CD4-positive, alpha-beta memory T cell (primary cell): ENCODE measurements around the gene ACTMAP. TPM values are rescaled to one million over a fixed set of nuclear protein-coding genes. Genes with fewer than 3 reads are reported as not detected.

Source experiments
- CTCF ChIA-PET: fragments of 350-600 bp; sonication (Branson Sonifier 250); formaldehyde crosslinking; loops from one replicate; lab custom pipeline; 2021; ENCODE audit warnings: inconsistent platforms; ENCODE audit not compliant: partially characterized antibody; lab: Charles Lee
- POLR2A ChIA-PET: fragments of 350-600 bp; sonication (Branson Sonifier 250); formaldehyde crosslinking; loops from one replicate; lab custom pipeline; 2021; ENCODE audit not compliant: partially characterized antibody; lab: Charles Lee
- DNase-seq, 5 donors: peaks; one replicate each; pipeline versions ENCODE4 v3.0.0 to v3.0.0-alpha.2; 2020 to 2022; ENCODE audit warnings: mixed read lengths in 1 of 5
- H3K27ac ChIP-seq: one replicate; pipeline ENCODE4 v1.7.0; 2013; ENCODE audit warnings: low read depth, low read length
- H3K27me3 ChIP-seq: 2 replicates; pipeline ENCODE4 v1.7.0; 2013; ENCODE audit warnings: mild to moderate bottlenecking, low read length, moderate library complexity; ENCODE audit not compliant: insufficient read depth
- H3K36me3 ChIP-seq: 2 replicates; pipeline ENCODE4 v1.7.0; 2013; ENCODE audit warnings: mild to moderate bottlenecking, low read length, moderate library complexity; ENCODE audit not compliant: insufficient read depth
- H3K4me1 ChIP-seq: 2 replicates; pipeline ENCODE4 v1.7.0; 2013; ENCODE audit warnings: mild to moderate bottlenecking, low read length, moderate library complexity; ENCODE audit not compliant: insufficient read depth
- H3K4me3 ChIP-seq, 2 donors: one replicate each; pipeline ENCODE4 v1.7.0; 2013; ENCODE audit warnings: low read length in 2 of 2, mild to moderate bottlenecking in 1 of 2
- H3K9me3 ChIP-seq, 2 donors: one replicate each; pipeline ENCODE4 v1.7.0; 2013; ENCODE audit warnings: low read length in 2 of 2, control low read depth in 1 of 2; ENCODE audit not compliant: control insufficient read depth in 1 of 2
- H3K27ac Mint-ChIP-seq, 7 donors: one replicate each; pipeline ENCODE4 v1.8.0; 2020 to 2021; ENCODE audit warnings: mixed read lengths in 7 of 7, mild to moderate bottlenecking in 6 of 7, inconsistent platforms in 3 of 7, moderate library complexity in 3 of 7
- H3K27me3 Mint-ChIP-seq, 2 donors: one replicate each; pipeline ENCODE4 v1.8.0; 2020 to 2021; ENCODE audit warnings: mixed read lengths in 2 of 2
- H3K36me3 Mint-ChIP-seq, 2 donors: one replicate each; pipeline ENCODE4 v1.8.0; 2020 to 2021; ENCODE audit warnings: mixed read lengths in 2 of 2, inconsistent platforms in 1 of 2, mild to moderate bottlenecking in 1 of 2
- H3K4me1 Mint-ChIP-seq, 4 donors: one replicate each; pipeline ENCODE4 v1.8.0; 2020 to 2021; ENCODE audit warnings: mixed read lengths in 4 of 4, mild to moderate bottlenecking in 1 of 4
- H3K4me3 Mint-ChIP-seq, 8 donors: one replicate each; pipeline ENCODE4 v1.8.0; 2020 to 2021; ENCODE audit warnings: mixed read lengths in 8 of 8, mild to moderate bottlenecking in 7 of 8, moderate library complexity in 6 of 8, inconsistent platforms in 3 of 8
- H3K9me3 Mint-ChIP-seq, 8 donors: one replicate each; pipeline ENCODE4 v1.8.0; 2020 to 2021; ENCODE audit warnings: mixed read lengths in 8 of 8, mild to moderate bottlenecking in 5 of 8, inconsistent platforms in 3 of 8, moderate library complexity in 1 of 8
- intact Hi-C: fragments of 100-400 bp; cut with micrococcal nuclease; formaldehyde crosslinking; loops from one replicate; pipeline ENCODE4 v1.15.1; 2023
- polyA plus RNA-seq, 2 donors: library from polyadenylated mRNA; unstranded; fragments of 300-500 nt; fragmentation: Illumina TruSeq; gene quantifications; one replicate each; pipeline ENCODE4 v1.2.3, GENCODE V29; 2021
- total RNA-seq, 2 experiments: library from RNA; stranded (reverse); gene quantifications; one replicate each; pipeline ENCODE4 v1.2.3, GENCODE V29; 2021

Gene ACTMAP
- total and polyA plus RNA-seq, 4 experiments from 2014 or later, result 0.26 to 5.5 (median 4.0) TPM

- POLR2A ChIA-PET, result interaction anchor here (0.8 kb wide), 1 partner anchor 9 kb away, joined by 3 read pairs; the partner anchor contains the start of gene NUMBL
- H3K9me3 Mint-ChIP-seq, result no peaks in the 10 kb centered on the region
- no peak overlapping the region for H3K4me3 ChIP-seq
- H3K27ac Mint-ChIP-seq, result no peak overlapping the region
- CTCF ChIA-PET, result no interaction called here
- H3K27ac ChIP-seq, result no peak overlapping the region
- no peaks in the 10 kb centered on the region for H3K4me1 ChIP-seq
- no peaks in the 10 kb centered on the region for H3K9me3 ChIP-seq
- H3K27me3 ChIP-seq, result no peaks in the 10 kb centered on the region
- no peak overlapping the region for H3K4me3 Mint-ChIP-seq
- DNase-seq, result no peak
- peaks cover 28 to 41% of the 10 kb centered on the region in 2 donors for H3K36me3 Mint-ChIP-seq
- no peaks in the 10 kb centered on the region for H3K4me1 Mint-ChIP-seq
- intact Hi-C loops, result no loop called here
- H3K27me3 Mint-ChIP-seq, result no peaks in the 10 kb centered on the region
- peaks cover 36% of the 10 kb centered on the region for H3K36me3 ChIP-seq
These were observed 50.2 kb downstream of the ACTMAP start for GRCh38 chr19:40700083-40700482.

- Histone ChIP-seq H3K4me3 (no peak overlapping the region), H3K9me3 (no peaks in the 10 kb centered on the region), H3K27ac (no peak overlapping the region), H3K4me1 (no peaks in the 10 kb centered on the region), H3K36me3 (peaks cover 9% of the 10 kb centered on the region), H3K27me3 (no peaks in the 10 kb centered on the region)
- intact Hi-C loops, result no loop called here
- no peak for DNase-seq
- peak overlapping the region in 1 of 7 donors; percentile 66 for H3K27ac Mint-ChIP-seq
- no peaks in the 10 kb centered on the region for H3K9me3 Mint-ChIP-seq
- no peaks in the 10 kb centered on the region for H3K27me3 Mint-ChIP-seq
- ChIA-PET CTCF (no interaction called here), POLR2A (no interaction called here)
- no peaks in the 10 kb centered on the region for H3K4me1 Mint-ChIP-seq
- peaks cover 5 to 29% of the 10 kb centered on the region in 2 donors for H3K36me3 Mint-ChIP-seq
- H3K4me3 Mint-ChIP-seq, result no peak overlapping the region
These were observed 53.3 kb downstream of the ACTMAP start for GRCh38 chr19:40697007-40697406.

GRCh38 chr19:40695881-40696280, 54.4 kb downstream of the ACTMAP start:
- no peak overlapping the region for H3K4me3 Mint-ChIP-seq
- Histone ChIP-seq H3K4me3 (no peak overlapping the region), H3K36me3 (peaks cover 5% of the 10 kb centered on the region), H3K27me3 (no peaks in the 10 kb centered on the region), H3K4me1 (no peaks in the 10 kb centered on the region), H3K9me3 (no peaks in the 10 kb centered on the region), H3K27ac (no peak overlapping the region)
- CTCF ChIA-PET, result no interaction called here
- DNase-seq, result no peak
- H3K27ac Mint-ChIP-seq, result no peak overlapping the region
- POLR2A ChIA-PET, result no interaction called here
- no peaks in the 10 kb centered on the region for H3K27me3 Mint-ChIP-seq
- intact Hi-C loops, result no loop called here
- H3K36me3 Mint-ChIP-seq, result peaks cover 4 to 20% of the 10 kb centered on the region in 2 donors
- H3K4me1 Mint-ChIP-seq, result peaks cover 0 to 2% (median under 1%) of the 10 kb centered on the region in 4 donors
- no peaks in the 10 kb centered on the region for H3K9me3 Mint-ChIP-seq

GRCh38 chr19:40693896-40694295, 56.4 kb downstream of the ACTMAP start:
- no peak overlapping the region for H3K27ac ChIP-seq
- peaks cover 4 to 15% of the 10 kb centered on the region in 2 donors for H3K36me3 Mint-ChIP-seq
- no peaks in the 10 kb centered on the region for H3K36me3 ChIP-seq
- no peaks in the 10 kb centered on the region for H3K27me3 Mint-ChIP-seq
- H3K27ac Mint-ChIP-seq, result peak overlapping the region in 4 of 7 donors; percentile 18 to 37 (median 30)
- ChIA-PET CTCF (no interaction called here), POLR2A (no interaction called here)
- H3K9me3 ChIP-seq, result no peaks in the 10 kb centered on the region
- DNase-seq, result no peak
- H3K9me3 Mint-ChIP-seq, result no peaks in the 10 kb centered on the region
- no peak overlapping the region for H3K4me3 Mint-ChIP-seq
- peaks cover 8% of the 10 kb centered on the region for H3K4me1 ChIP-seq
- H3K4me1 Mint-ChIP-seq, result peaks cover 2 to 6% (median 4%) of the 10 kb centered on the region in 4 donors
- intact Hi-C loops, result no loop called here
- no peak overlapping the region for H3K4me3 ChIP-seq
- no peaks in the 10 kb centered on the region for H3K27me3 ChIP-seq

GRCh38 chr19:40693150-40693788, 57.0 kb downstream of the ACTMAP start:
- H3K27me3 Mint-ChIP-seq, result no peaks in the 10 kb centered on the region
- peaks cover 2 to 6% (median 4%) of the 10 kb centered on the region in 4 donors for H3K4me1 Mint-ChIP-seq
- H3K36me3 Mint-ChIP-seq, result peaks cover 4 to 15% of the 10 kb centered on the region in 2 donors
- H3K27ac Mint-ChIP-seq, result peak overlapping the region in 2 of 7 donors; percentile 18 to 69
- Histone ChIP-seq H3K4me3 (no peak overlapping the region), H3K36me3 (no peaks in the 10 kb centered on the region), H3K4me1 (peaks cover 8% of the 10 kb centered on the region), H3K27ac (no peak overlapping the region), H3K27me3 (no peaks in the 10 kb centered on the region), H3K9me3 (no peaks in the 10 kb centered on the region)
- intact Hi-C loops, result no loop called here
- POLR2A ChIA-PET, result no interaction called here
- CTCF ChIA-PET, result no interaction called here
- peak overlapping the region in 1 of 8 donors; percentile 15 for H3K4me3 Mint-ChIP-seq
- H3K9me3 Mint-ChIP-seq, result no peaks in the 10 kb centered on the region
- DNase-seq, result no peak

- H3K9me3 ChIP-seq, result no peaks in the 10 kb centered on the region
- ChIA-PET POLR2A (no interaction called here), CTCF (no interaction called here)
- H3K9me3 Mint-ChIP-seq, result no peaks in the 10 kb centered on the region
- H3K4me3 Mint-ChIP-seq, result peak overlapping the region in 3 of 8 donors; percentile 9 to 57 (median 46)
- H3K27ac ChIP-seq, result no peak overlapping the region
- DNase-seq, result no peak
- H3K27me3 Mint-ChIP-seq, result no peaks in the 10 kb centered on the region
- no peak overlapping the region for H3K4me3 ChIP-seq
- H3K27me3 ChIP-seq, result no peaks in the 10 kb centered on the region
- no peaks in the 10 kb centered on the region for H3K36me3 ChIP-seq
- peaks cover 8% of the 10 kb centered on the region for H3K4me1 ChIP-seq
- peaks cover 2 to 6% (median 4%) of the 10 kb centered on the region in 4 donors for H3K4me1 Mint-ChIP-seq
- intact Hi-C loops, result no loop called here
- peaks cover 4 to 15% of the 10 kb centered on the region in 2 donors for H3K36me3 Mint-ChIP-seq
- H3K27ac Mint-ChIP-seq, result peak overlapping the region in 2 of 7 donors; percentile 41 to 63
These were observed 58.1 kb downstream of the ACTMAP start for GRCh38 chr19:40692212-40692551.

- H3K4me3 ChIP-seq, result peak overlapping the region in 1 of 2 donors; percentile 66
- intact Hi-C loops, result no loop called here
- H3K27me3 ChIP-seq, result no peaks in the 10 kb centered on the region
- no peaks in the 10 kb centered on the region for H3K36me3 ChIP-seq
- no peaks in the 10 kb centered on the region for H3K27me3 Mint-ChIP-seq
- H3K4me1 ChIP-seq, result peaks cover 8% of the 10 kb centered on the region
- peak overlapping the region; percentile 60 for H3K27ac ChIP-seq
- DNase-seq, result no peak
- ChIA-PET POLR2A (interaction anchor here (0.8 to 2.0 kb wide), 9 partner anchors 8 to 572 kb away, joined by 3 to 16 read pairs (median 8); partner anchors contain the start of genes ACTMAP, COQ8B, HNRNPUL1 and ITPKC), CTCF (interaction anchor here (0.5 to 0.9 kb wide), 2 partner anchors 129 to 571 kb away, joined by 3 to 4 read pairs; no protein-coding TSS in a partner anchor)
- H3K9me3 ChIP-seq, result no peaks in the 10 kb centered on the region
- H3K36me3 Mint-ChIP-seq, result peaks cover 4 to 13% of the 10 kb centered on the region in 2 donors
- H3K27ac Mint-ChIP-seq, result peak overlapping the region in 4 of 7 donors; percentile 19 to 86 (median 60)
- H3K4me3 Mint-ChIP-seq, result peak overlapping the region in 6 of 8 donors; percentile 3 to 67 (median 41)
- H3K4me1 Mint-ChIP-seq, result peaks cover 2 to 6% (median 4%) of the 10 kb centered on the region in 4 donors
- H3K9me3 Mint-ChIP-seq, result no peaks in the 10 kb centered on the region
These were observed 58.7 kb downstream of the ACTMAP start for GRCh38 chr19:40691421-40692211.
